CD4-positive, alpha-beta T cell (primary cell): Measurements from ENCODE around the gene CLEC9A. TPM values are rescaled to one million over a fixed set of nuclear protein-coding genes. Genes with fewer than 3 reads are reported as not detected.

Experiments
- ATAC-seq: fragments of 200-7000 bp; cut with Tn5 transposase; one replicate; pipeline ENCODE4 v1.10.0; 2022; ENCODE audit warnings: mild to moderate bottlenecking; ENCODE audit not compliant: poor library complexity
- CTCF ChIA-PET: fragments of 350-600 bp; sonication (Branson Sonifier 250); formaldehyde crosslinking; loops from one replicate; lab custom pipeline; 2021; ENCODE audit warnings: antibody characterized with exemption, inconsistent platforms; lab: Charles Lee
- POLR2A ChIA-PET: fragments of 350-600 bp; sonication (Branson Sonifier 250); formaldehyde crosslinking; loops from one replicate; lab custom pipeline; 2021; ENCODE audit warnings: antibody characterized with exemption, inconsistent platforms; lab: Charles Lee
- DNase-seq, 14 experiments: peaks; one replicate each; pipeline ENCODE4 v3.0.0-alpha.2; 2013 to 2020; ENCODE audit warnings: mixed read lengths in 2 of 14
- H3K27ac ChIP-seq, 2 donors: one replicate each; pipeline versions ENCODE4 v1.5.1 to v1.7.0; 2013; ENCODE audit warnings: low read length in 2 of 2, low read depth in 1 of 2, mild to moderate bottlenecking in 1 of 2
- H3K27me3 ChIP-seq, 2 experiments: 1 replicate in 1 of 2; 2 replicates in 1 of 2; pipeline versions ENCODE4 v1.6.1 to v1.7.0; 2013; ENCODE audit warnings: low read length in 2 of 2, control low read depth in 1 of 2, mild to moderate bottlenecking in 1 of 2, moderate library complexity in 1 of 2; ENCODE audit not compliant: insufficient read depth in 2 of 2, control insufficient read depth in 1 of 2
- H3K36me3 ChIP-seq: one replicate; pipeline ENCODE4 v1.6.1; 2013; ENCODE audit warnings: low read length, control low read depth; ENCODE audit not compliant: insufficient read depth
- H3K4me1 ChIP-seq: one replicate; pipeline ENCODE4 v1.6.1; 2013; ENCODE audit warnings: low read length, control low read depth; ENCODE audit not compliant: insufficient read depth
- H3K4me3 ChIP-seq: one replicate; pipeline ENCODE4 v1.5.1; 2013; ENCODE audit warnings: mild to moderate bottlenecking, low read length, moderate library complexity
- H3K9me3 ChIP-seq, 2 experiments: 1 replicate in 1 of 2; 2 replicates in 1 of 2; pipeline versions ENCODE4 v1.6.1 to v1.7.0; 2013; ENCODE audit warnings: low read length in 2 of 2, mild to moderate bottlenecking in 2 of 2, control low read depth in 1 of 2, moderate library complexity in 1 of 2; ENCODE audit not compliant: control insufficient read depth in 1 of 2, insufficient read depth in 1 of 2
- H3K27ac Mint-ChIP-seq: one replicate; pipeline ENCODE4 v1.8.0; 2020; ENCODE audit warnings: mixed read lengths
- H3K27me3 Mint-ChIP-seq: one replicate; pipeline ENCODE4 v1.8.0; 2021; ENCODE audit warnings: mixed read lengths
- H3K36me3 Mint-ChIP-seq: one replicate; pipeline ENCODE4 v1.8.0; 2021; ENCODE audit warnings: low read depth, mixed read lengths
- H3K4me1 Mint-ChIP-seq: one replicate; pipeline ENCODE4 v1.8.0; 2021; ENCODE audit warnings: low read depth, mixed read lengths
- H3K4me3 Mint-ChIP-seq: one replicate; pipeline ENCODE4 v1.8.0; 2020; ENCODE audit warnings: mild to moderate bottlenecking, mixed read lengths
- H3K9me3 Mint-ChIP-seq: one replicate; pipeline ENCODE4 v1.8.0; 2020; ENCODE audit warnings: mixed read lengths
- CTCF ChIP-seq: fragments of 200-600 bp; IDR thresholded peaks from one replicate; pipeline ENCODE4 v1.8.0; 2022; ENCODE audit warnings: antibody characterized with exemption, mild to moderate bottlenecking
- intact Hi-C, 2 experiments: fragments of 100-400 bp; cut with DNase I in 1 of 2; cut with micrococcal nuclease in 1 of 2; formaldehyde crosslinking; loops; one replicate each; pipeline versions ENCODE4 v1.15.1 to v1.9.0; 2023 to 2025; cut with DNase I, micrococcal nuclease
- total RNA-seq, 174 experiments: library from RNA in 2 of 174; stranded (reverse) in 2 of 174; gene quantifications; one replicate each; pipeline ENCODE4 v1.2.3 and lab custom pipeline; 2021 to 2026

Gene CLEC9A
- total RNA-seq, 2 experiments from 2014 or later: 0.55 to 0.98 TPM

- Mint-ChIP-seq H3K4me1 (no peaks in the 10 kb centered on the region), H3K27me3 (no peaks in the 10 kb centered on the region), H3K27ac (no peak overlapping the region), H3K9me3 (no peaks in the 10 kb centered on the region), H3K36me3 (no peaks in the 10 kb centered on the region), H3K4me3 (no peak overlapping the region)
- no peak for TF ChIP-seq CTCF
- no peaks in the 10 kb centered on the region for H3K4me1 ChIP-seq
- DNase-seq (peak in 2 of 14 experiments; percentile 57 to 67), ATAC-seq (no peak)
- peaks cover 0 to 3% of the 10 kb centered on the region in 2 experiments for H3K27me3 ChIP-seq
- H3K4me3 ChIP-seq: no peak overlapping the region
- POLR2A ChIA-PET: no interaction called here
- peaks cover 0 to 3% of the 10 kb centered on the region in 2 experiments for H3K9me3 ChIP-seq
- intact Hi-C loops: no loop called here
- H3K27ac ChIP-seq: no peak overlapping the region
- H3K36me3 ChIP-seq: no peaks in the 10 kb centered on the region
- CTCF ChIA-PET: no interaction called here
Observed at GRCh38 chr12:10027721-10028120, 2.8 kb upstream of the CLEC9A start.

- no peak overlapping the region for H3K4me3 ChIP-seq
- H3K9me3 ChIP-seq: peaks cover 0 to 3% of the 10 kb centered on the region in 2 experiments
- no peaks in the 10 kb centered on the region for H3K4me1 ChIP-seq
- Mint-ChIP-seq H3K4me3 (no peak overlapping the region), H3K4me1 (no peaks in the 10 kb centered on the region), H3K36me3 (no peaks in the 10 kb centered on the region), H3K27me3 (no peaks in the 10 kb centered on the region), H3K9me3 (no peaks in the 10 kb centered on the region), H3K27ac (no peak overlapping the region)
- no peaks in the 10 kb centered on the region for H3K36me3 ChIP-seq
- ChIA-PET CTCF (no interaction called here), POLR2A (no interaction called here)
- intact Hi-C loops: no loop called here
- no peak for ATAC-seq
- no peak for DNase-seq
- no peak overlapping the region for H3K27ac ChIP-seq
- H3K27me3 ChIP-seq: peaks cover 0 to 3% of the 10 kb centered on the region in 2 experiments
- no peak for TF ChIP-seq CTCF
Observed at GRCh38 chr12:10031321-10031720, 839 bp downstream of the CLEC9A start.

GRCh38 chr12:10031771-10032175 lies 1.3 kb downstream of the CLEC9A start:
- ChIA-PET CTCF (no interaction called here), POLR2A (no interaction called here)
- Histone ChIP-seq H3K36me3 (no peaks in the 10 kb centered on the region), H3K4me3 (no peak overlapping the region), H3K27me3 (peaks cover 0 to 3% of the 10 kb centered on the region in 2 experiments), H3K27ac (no peak overlapping the region), H3K4me1 (no peaks in the 10 kb centered on the region), H3K9me3 (peaks cover 0 to 3% of the 10 kb centered on the region in 2 experiments)
- intact Hi-C loops: no loop called here
- H3K36me3 Mint-ChIP-seq: no peaks in the 10 kb centered on the region
- H3K27ac Mint-ChIP-seq: no peak overlapping the region
- no peaks in the 10 kb centered on the region for H3K4me1 Mint-ChIP-seq
- H3K27me3 Mint-ChIP-seq: no peaks in the 10 kb centered on the region
- no peak for ATAC-seq
- no peak for DNase-seq
- no peak overlapping the region for H3K4me3 Mint-ChIP-seq
- no peak for TF ChIP-seq CTCF
- H3K9me3 Mint-ChIP-seq: no peaks in the 10 kb centered on the region
